Activated naive CD4-positive, alpha-beta T cell treated with anti-CD3 and anti-CD28 coated beads, Interleukin-2, amount 10 ng/mL, durations not matched to agents 7 days and 5 days (primary cell): ENCODE measurements around the gene KIAA1217.

ENCODE experiments used
- CTCF ChIA-PET: fragments of 350-600 bp; sonication (Branson Sonifier 250); formaldehyde crosslinking; loops from one replicate; lab custom pipeline; 2021; ENCODE audit warnings: antibody characterized with exemption; lab: Charles Lee
- DNase-seq: peaks from one replicate; pipeline ENCODE4 v3.0.0-alpha.2; 2020
- H3K27ac Mint-ChIP-seq: one replicate; pipeline ENCODE4 v1.8.0; 2021; ENCODE audit warnings: mild to moderate bottlenecking, moderate library complexity, mixed read lengths
- H3K27me3 Mint-ChIP-seq: one replicate; pipeline ENCODE4 v1.8.0; 2021; ENCODE audit warnings: mild to moderate bottlenecking, mixed read lengths
- H3K36me3 Mint-ChIP-seq: one replicate; pipeline ENCODE4 v1.8.0; 2021; ENCODE audit warnings: mixed read lengths
- H3K4me1 Mint-ChIP-seq: one replicate; pipeline ENCODE4 v1.8.0; 2021; ENCODE audit warnings: mixed read lengths
- H3K4me3 Mint-ChIP-seq: one replicate; pipeline ENCODE4 v1.8.0; 2021; ENCODE audit warnings: mild to moderate bottlenecking, moderate library complexity, mixed read lengths
- H3K9me3 Mint-ChIP-seq: one replicate; pipeline ENCODE4 v1.8.0; 2021; ENCODE audit warnings: mixed read lengths

Gene KIAA1217

GRCh38 chr10:24215196-24215595, 6.3 kb downstream of the KIAA1217 start:
- no peak for DNase-seq
- H3K36me3 Mint-ChIP-seq, result no peaks in the 10 kb centered on the region
- H3K4me1 Mint-ChIP-seq, result no peaks in the 10 kb centered on the region
- peaks cover 7% of the 10 kb centered on the region for H3K27me3 Mint-ChIP-seq
- CTCF ChIA-PET, result no interaction called here
- no peak overlapping the region for H3K4me3 Mint-ChIP-seq
- no peaks in the 10 kb centered on the region for H3K9me3 Mint-ChIP-seq
- H3K27ac Mint-ChIP-seq, result no peak overlapping the region

GRCh38 chr10:24215603-24216002, 6.7 kb downstream of the KIAA1217 start:
- Mint-ChIP-seq H3K36me3 (no peaks in the 10 kb centered on the region), H3K27ac (no peak overlapping the region), H3K27me3 (peaks cover 3% of the 10 kb centered on the region), H3K4me1 (no peaks in the 10 kb centered on the region), H3K4me3 (no peak overlapping the region), H3K9me3 (no peaks in the 10 kb centered on the region)
- CTCF ChIA-PET, result no interaction called here
- no peak for DNase-seq

GRCh38 chr10:24219963-24220362, 11.0 kb downstream of the KIAA1217 start:
- H3K36me3 Mint-ChIP-seq, result no peaks in the 10 kb centered on the region
- CTCF ChIA-PET, result no interaction called here
- H3K9me3 Mint-ChIP-seq, result no peaks in the 10 kb centered on the region
- no peaks in the 10 kb centered on the region for H3K4me1 Mint-ChIP-seq
- peaks cover 3% of the 10 kb centered on the region for H3K27me3 Mint-ChIP-seq
- no peak overlapping the region for H3K4me3 Mint-ChIP-seq
- DNase-seq, result no peak
- H3K27ac Mint-ChIP-seq, result no peak overlapping the region

- no peak for DNase-seq
- H3K9me3 Mint-ChIP-seq, result no peaks in the 10 kb centered on the region
- H3K36me3 Mint-ChIP-seq, result no peaks in the 10 kb centered on the region
- CTCF ChIA-PET, result no interaction called here
- H3K27ac Mint-ChIP-seq, result no peak overlapping the region
- no peak overlapping the region for H3K4me3 Mint-ChIP-seq
- H3K27me3 Mint-ChIP-seq, result no peaks in the 10 kb centered on the region
- H3K4me1 Mint-ChIP-seq, result no peaks in the 10 kb centered on the region
These were observed 14.4 kb downstream of the KIAA1217 start for GRCh38 chr10:24223341-24223740.

- H3K4me3 Mint-ChIP-seq, result no peak overlapping the region
- no peaks in the 10 kb centered on the region for H3K27me3 Mint-ChIP-seq
- no peak overlapping the region for H3K27ac Mint-ChIP-seq
- no peaks in the 10 kb centered on the region for H3K9me3 Mint-ChIP-seq
- H3K36me3 Mint-ChIP-seq, result no peaks in the 10 kb centered on the region
- CTCF ChIA-PET, result no interaction called here
- no peaks in the 10 kb centered on the region for H3K4me1 Mint-ChIP-seq
- no peak for DNase-seq
These were observed 15.0 kb downstream of the KIAA1217 start for GRCh38 chr10:24223953-24224352.

GRCh38 chr10:24228642-24229041, 19.7 kb downstream of the KIAA1217 start:
- CTCF ChIA-PET, result no interaction called here
- Mint-ChIP-seq H3K9me3 (no peaks in the 10 kb centered on the region), H3K27me3 (no peaks in the 10 kb centered on the region), H3K36me3 (no peaks in the 10 kb centered on the region), H3K4me3 (no peak overlapping the region), H3K4me1 (no peaks in the 10 kb centered on the region), H3K27ac (no peak overlapping the region)
- DNase-seq, result no peak

- Mint-ChIP-seq H3K9me3 (no peaks in the 10 kb centered on the region), H3K27ac (no peak overlapping the region), H3K4me3 (no peak overlapping the region), H3K27me3 (no peaks in the 10 kb centered on the region), H3K4me1 (no peaks in the 10 kb centered on the region), H3K36me3 (no peaks in the 10 kb centered on the region)
- DNase-seq, result no peak
- CTCF ChIA-PET, result no interaction called here
These were observed 21.0 kb downstream of the KIAA1217 start for GRCh38 chr10:24229909-24230308.

- Mint-ChIP-seq H3K9me3 (no peaks in the 10 kb centered on the region), H3K36me3 (no peaks in the 10 kb centered on the region), H3K27me3 (peaks cover 3% of the 10 kb centered on the region), H3K4me3 (no peak overlapping the region), H3K27ac (no peak overlapping the region), H3K4me1 (no peaks in the 10 kb centered on the region)
- no peak for DNase-seq
- CTCF ChIA-PET, result no interaction called here
These were observed 22.3 kb downstream of the KIAA1217 start for GRCh38 chr10:24231200-24231599.

GRCh38 chr10:24234784-24235183, 25.8 kb downstream of the KIAA1217 start:
- peaks cover 4% of the 10 kb centered on the region for H3K27me3 Mint-ChIP-seq
- CTCF ChIA-PET, result no interaction called here
- H3K4me1 Mint-ChIP-seq, result no peaks in the 10 kb centered on the region
- H3K27ac Mint-ChIP-seq, result no peak overlapping the region
- no peak for DNase-seq
- no peaks in the 10 kb centered on the region for H3K36me3 Mint-ChIP-seq
- no peaks in the 10 kb centered on the region for H3K9me3 Mint-ChIP-seq
- H3K4me3 Mint-ChIP-seq, result no peak overlapping the region

- H3K36me3 Mint-ChIP-seq, result no peaks in the 10 kb centered on the region
- peaks cover 4% of the 10 kb centered on the region for H3K27me3 Mint-ChIP-seq
- no peaks in the 10 kb centered on the region for H3K4me1 Mint-ChIP-seq
- no peak for DNase-seq
- H3K9me3 Mint-ChIP-seq, result no peaks in the 10 kb centered on the region
- CTCF ChIA-PET, result no interaction called here
- H3K4me3 Mint-ChIP-seq, result no peak overlapping the region
- no peak overlapping the region for H3K27ac Mint-ChIP-seq
These were observed 26.5 kb downstream of the KIAA1217 start for GRCh38 chr10:24235471-24235870.

GRCh38 chr10:24237801-24238395, 29.0 kb downstream of the KIAA1217 start:
- CTCF ChIA-PET, result no interaction called here

GRCh38 chr10:24238519-24239247, 29.7 kb downstream of the KIAA1217 start:
- Mint-ChIP-seq H3K36me3 (no peaks in the 10 kb centered on the region), H3K27ac (no peak overlapping the region), H3K4me1 (no peaks in the 10 kb centered on the region), H3K9me3 (no peaks in the 10 kb centered on the region), H3K4me3 (no peak overlapping the region), H3K27me3 (peaks cover 4% of the 10 kb centered on the region)
- no peak for DNase-seq
- CTCF ChIA-PET, result no interaction called here

More at GRCh38 chr10:24237801-24238395, 29.0 kb downstream of the KIAA1217 start:
- no peaks in the 10 kb centered on the region for H3K36me3 Mint-ChIP-seq
- no peak overlapping the region for H3K27ac Mint-ChIP-seq
- H3K4me1 Mint-ChIP-seq, result no peaks in the 10 kb centered on the region
- H3K9me3 Mint-ChIP-seq, result no peaks in the 10 kb centered on the region
- peaks cover 4% of the 10 kb centered on the region for H3K27me3 Mint-ChIP-seq
- H3K4me3 Mint-ChIP-seq, result no peak overlapping the region
- DNase-seq, result no peak

- no peak overlapping the region for H3K4me3 Mint-ChIP-seq
- no peaks in the 10 kb centered on the region for H3K36me3 Mint-ChIP-seq
- no peak overlapping the region for H3K27ac Mint-ChIP-seq
- no peaks in the 10 kb centered on the region for H3K4me1 Mint-ChIP-seq
- CTCF ChIA-PET, result no interaction called here
- no peak for DNase-seq
- peaks cover 4% of the 10 kb centered on the region for H3K27me3 Mint-ChIP-seq
- no peaks in the 10 kb centered on the region for H3K9me3 Mint-ChIP-seq
These were observed 30.5 kb downstream of the KIAA1217 start for GRCh38 chr10:24239289-24240040.

- CTCF ChIA-PET, result no interaction called here
- no peaks in the 10 kb centered on the region for H3K36me3 Mint-ChIP-seq
- no peaks in the 10 kb centered on the region for H3K4me1 Mint-ChIP-seq
- DNase-seq, result no peak
- no peak overlapping the region for H3K27ac Mint-ChIP-seq
- H3K27me3 Mint-ChIP-seq, result peaks cover 4% of the 10 kb centered on the region
- no peaks in the 10 kb centered on the region for H3K9me3 Mint-ChIP-seq
- H3K4me3 Mint-ChIP-seq, result no peak overlapping the region
These were observed 31.3 kb downstream of the KIAA1217 start for GRCh38 chr10:24240041-24240751.
